Astrocyte of the spinal cord (primary cell): Measurements from ENCODE around the gene NRXN3.

ENCODE experiments used
- DNase-seq: peaks from one replicate; pipeline ENCODE4 v3.0.0; 2011; ENCODE audit warnings: low read depth, low spot score
- H3K4me3 ChIP-seq: 2 replicates; pipeline ENCODE4 v1.5.1; 2011; ENCODE audit warnings: low read depth, mild to moderate bottlenecking, low read length, moderate library complexity
- in situ Hi-C: cut with HindIII; loops from 2 replicates; pipeline ENCODE4 v1.10.0; 2017; ENCODE audit warnings: low sequenced_read_pairs
- TF ChIP-seq, protein P1 (sequence below): IDR thresholded peaks from 2 replicates; pipeline ENCODE4 v1.5.1; 2012; ENCODE audit warnings: low read depth, mild to moderate bottlenecking, low read length, inconsistent platforms

Gene NRXN3

DNA sequence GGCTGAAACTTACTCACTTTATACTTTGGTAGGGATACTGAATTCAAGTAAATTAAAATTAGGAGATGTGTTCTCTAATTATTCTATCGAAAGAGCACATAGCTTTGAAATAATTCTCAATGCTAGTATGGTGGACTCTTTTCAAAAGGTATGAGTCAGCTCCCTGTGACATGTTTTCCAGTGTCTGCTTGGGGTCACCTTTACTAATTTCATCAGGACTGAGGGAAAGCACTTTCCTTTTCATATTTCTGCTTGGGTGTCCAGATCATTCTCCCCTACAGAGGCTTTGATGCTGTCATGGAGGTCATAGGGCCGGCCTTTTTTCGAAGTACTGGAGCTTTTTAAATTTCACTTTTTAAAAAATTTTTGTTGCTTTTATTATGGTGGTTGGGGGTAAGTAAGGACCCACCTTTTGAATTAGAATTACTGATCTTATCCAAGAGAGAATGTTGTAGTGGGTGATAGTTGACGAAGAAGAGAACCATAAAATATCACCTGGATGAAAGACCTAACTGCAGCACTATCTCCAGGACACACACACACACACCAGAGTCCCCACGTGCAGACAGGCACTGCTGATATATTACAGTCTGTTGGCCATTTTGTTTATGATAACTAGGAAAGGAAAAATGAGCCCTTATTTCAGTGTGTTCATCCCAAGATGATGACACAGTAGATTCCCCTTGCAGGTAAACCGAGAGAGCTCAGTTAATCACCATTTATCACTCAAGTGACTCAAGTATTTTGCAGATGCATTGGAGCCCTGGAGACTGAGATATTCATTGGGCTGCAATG is 1482.5 kb downstream of the NRXN3 start:
- TF ChIP-seq, protein P1, sequence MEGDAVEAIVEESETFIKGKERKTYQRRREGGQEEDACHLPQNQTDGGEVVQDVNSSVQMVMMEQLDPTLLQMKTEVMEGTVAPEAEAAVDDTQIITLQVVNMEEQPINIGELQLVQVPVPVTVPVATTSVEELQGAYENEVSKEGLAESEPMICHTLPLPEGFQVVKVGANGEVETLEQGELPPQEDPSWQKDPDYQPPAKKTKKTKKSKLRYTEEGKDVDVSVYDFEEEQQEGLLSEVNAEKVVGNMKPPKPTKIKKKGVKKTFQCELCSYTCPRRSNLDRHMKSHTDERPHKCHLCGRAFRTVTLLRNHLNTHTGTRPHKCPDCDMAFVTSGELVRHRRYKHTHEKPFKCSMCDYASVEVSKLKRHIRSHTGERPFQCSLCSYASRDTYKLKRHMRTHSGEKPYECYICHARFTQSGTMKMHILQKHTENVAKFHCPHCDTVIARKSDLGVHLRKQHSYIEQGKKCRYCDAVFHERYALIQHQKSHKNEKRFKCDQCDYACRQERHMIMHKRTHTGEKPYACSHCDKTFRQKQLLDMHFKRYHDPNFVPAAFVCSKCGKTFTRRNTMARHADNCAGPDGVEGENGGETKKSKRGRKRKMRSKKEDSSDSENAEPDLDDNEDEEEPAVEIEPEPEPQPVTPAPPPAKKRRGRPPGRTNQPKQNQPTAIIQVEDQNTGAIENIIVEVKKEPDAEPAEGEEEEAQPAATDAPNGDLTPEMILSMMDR: no peak
- no peak for DNase-seq
- in situ Hi-C loops: no loop called here
- H3K4me3 ChIP-seq: no peak overlapping the region

DNA sequence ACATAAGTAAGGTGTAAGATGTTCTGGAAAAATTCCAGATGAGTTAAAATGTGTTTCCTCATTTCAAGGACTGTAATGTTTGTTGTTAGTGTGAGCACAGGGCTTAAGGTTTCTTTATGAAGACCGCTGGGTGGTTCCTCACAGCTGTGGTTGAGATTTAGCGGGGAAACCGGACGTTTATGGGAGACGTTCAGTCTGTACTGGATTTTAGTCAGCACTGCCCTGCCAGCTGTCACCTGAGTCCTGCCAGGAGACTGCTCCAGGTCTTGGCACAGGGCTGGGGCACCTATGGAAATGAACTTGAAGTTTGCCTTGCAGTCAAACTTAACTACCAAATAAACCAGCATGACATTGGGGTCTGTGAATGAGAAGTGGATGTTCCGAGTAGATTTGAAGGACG is 1485.9 kb downstream of the NRXN3 start:
- in situ Hi-C loops: no loop called here
- no peak for DNase-seq
- TF ChIP-seq, protein P1: no peak
- H3K4me3 ChIP-seq: no peak overlapping the region

DNA sequence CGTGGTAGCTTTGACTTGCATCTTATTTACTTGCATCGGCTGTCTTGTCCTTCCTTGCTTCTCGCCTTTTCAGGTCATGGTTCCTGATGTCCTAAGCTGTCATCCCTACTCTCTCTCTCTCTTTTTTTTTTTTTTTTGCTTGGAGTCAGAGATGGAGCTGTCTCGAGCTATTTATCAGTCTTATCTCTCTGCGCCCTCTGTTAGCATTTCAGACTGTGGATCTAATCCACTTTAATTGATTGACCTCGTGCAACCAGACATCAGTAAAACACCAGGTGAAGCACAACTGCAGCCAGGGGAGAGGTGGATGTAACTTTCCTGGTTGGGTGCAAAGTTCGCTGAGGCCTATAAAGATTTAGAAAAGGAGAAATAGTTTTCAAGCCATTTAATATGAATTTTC is 1486.3 kb downstream of the NRXN3 start:
- no peak for DNase-seq
- TF ChIP-seq, protein P1: no peak
- in situ Hi-C loops: no loop called here
- no peak overlapping the region for H3K4me3 ChIP-seq

DNA sequence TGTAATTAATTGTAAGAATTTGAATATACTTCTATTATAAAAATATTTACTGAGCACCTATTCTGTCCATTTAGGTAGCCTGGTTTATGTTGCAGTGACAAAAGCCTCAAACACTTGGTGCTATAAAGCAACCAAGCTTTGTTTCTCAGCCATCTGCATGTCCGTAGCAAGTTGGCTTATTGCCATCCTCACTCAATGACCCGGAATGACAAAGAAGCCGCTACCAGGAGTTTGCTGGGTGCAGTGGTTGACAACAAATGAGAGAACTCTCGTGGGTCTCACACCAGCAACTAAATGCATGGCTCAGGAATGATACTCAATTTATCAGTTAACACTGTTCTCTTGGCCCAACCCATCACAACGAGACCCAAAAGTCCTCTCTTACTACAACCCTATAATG is 1488.0 kb downstream of the NRXN3 start:
- TF ChIP-seq, protein P1: no peak
- in situ Hi-C loops: no loop called here
- DNase-seq: no peak

DNA sequence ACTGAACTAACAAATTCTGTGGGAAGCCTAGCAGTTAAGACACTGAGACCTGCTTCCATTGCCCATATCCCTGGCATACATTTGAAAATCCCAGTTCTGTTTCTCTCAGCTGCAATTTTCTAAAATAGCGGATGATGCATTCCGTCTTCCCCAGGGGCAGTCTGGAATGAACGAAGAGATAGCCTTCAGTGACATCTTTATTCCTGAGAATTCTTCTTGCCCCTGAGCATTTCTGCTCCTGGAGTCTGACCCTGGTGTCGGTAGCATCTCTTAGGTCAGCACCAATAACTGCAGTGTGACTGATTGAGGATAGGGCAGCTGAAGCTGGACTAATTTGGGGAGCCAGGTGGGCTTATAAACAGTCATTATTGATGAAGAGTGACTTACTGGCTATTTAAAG is 1488.6 kb downstream of the NRXN3 start:
- H3K4me3 ChIP-seq: no peak overlapping the region
- TF ChIP-seq, protein P1: no peak
- no peak for DNase-seq
- in situ Hi-C loops: no loop called here

More for the DNA sequence above, 1488.0 kb downstream of the NRXN3 start:
- no peak overlapping the region for H3K4me3 ChIP-seq

DNA sequence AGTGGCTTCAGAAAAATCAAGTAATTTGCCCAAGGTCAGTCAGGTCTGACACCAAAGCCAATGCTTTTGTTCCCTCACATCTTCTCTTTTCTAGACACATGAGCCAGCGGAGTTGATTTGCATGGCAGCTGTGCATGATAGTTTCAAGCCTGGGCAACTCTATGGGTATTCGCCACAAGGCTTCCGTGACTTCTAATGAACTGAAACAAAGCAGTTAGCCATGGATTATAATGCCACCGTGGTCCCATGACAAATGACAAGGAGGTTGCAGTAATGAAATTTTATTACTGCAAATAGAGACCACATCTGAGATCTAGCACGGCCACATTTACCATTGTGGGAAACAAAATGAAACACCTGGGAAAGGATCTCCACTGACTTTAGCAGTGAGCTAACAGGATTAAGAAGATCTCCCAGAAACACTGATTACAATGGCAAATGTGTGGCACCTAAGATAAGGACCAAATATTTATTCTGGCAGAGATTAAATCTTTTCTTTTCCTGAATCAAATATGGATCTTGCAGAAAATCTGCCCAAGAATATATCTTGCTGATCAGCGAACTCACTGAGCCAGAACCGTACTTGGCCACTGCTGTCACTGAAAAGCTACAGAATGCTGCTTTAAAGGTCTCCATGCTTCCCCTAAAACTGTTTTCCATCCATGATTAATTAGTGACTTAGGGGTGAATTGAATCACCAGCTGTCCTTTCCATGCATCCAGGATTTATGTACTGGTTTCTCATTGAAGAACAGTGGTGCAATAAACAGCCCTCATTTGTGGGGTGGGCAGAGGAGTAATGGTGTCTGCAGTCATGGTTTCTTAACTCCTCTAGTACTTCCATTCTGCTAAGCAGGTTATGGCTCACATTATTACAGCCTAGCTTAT is 1490.1 kb downstream of the NRXN3 start:
- DNase-seq: no peak
- in situ Hi-C loops: no loop called here
- H3K4me3 ChIP-seq: no peak overlapping the region
- TF ChIP-seq, protein P1: no peak
